H1 (cell line): Measurements from ENCODE around the gene MROH7. TPM values are rescaled to one million over a fixed set of nuclear protein-coding genes. Genes with fewer than 3 reads are reported as not detected.

Experiments
- CTCF ChIA-PET: fragments of 300-600 bp; sonication (Branson Sonifier 250); formaldehyde crosslinking; loops from one replicate; lab custom pipeline; 2021; ENCODE audit not compliant: partially characterized antibody; lab: Charles Lee
- POLR2A ChIA-PET: fragments of 300-600 bp; sonication (Branson Sonifier 250); formaldehyde crosslinking; loops from one replicate; lab custom pipeline; 2021; ENCODE audit warnings: inconsistent platforms; ENCODE audit not compliant: partially characterized antibody; lab: Charles Lee
- DNase-seq, 2 experiments: peaks; one replicate each; pipeline versions ENCODE4 v3.0.0 to v3.0.0-alpha.2; 2010 to 2022; ENCODE audit warnings: low spot score in 2 of 2, low read depth in 1 of 2, mixed read lengths in 1 of 2
- FAIRE-seq: peaks from 2 replicates; lab custom pipeline; 2011; peaks lifted over from hg19 to GRCh38; lab: Jason Lieb, UNC
- H2AFZ ChIP-seq: 2 replicates; pipeline ENCODE4 v1.8.1; 2012; ENCODE audit warnings: low read length, inconsistent platforms
- H2AK5ac ChIP-seq: 2 replicates; pipeline ENCODE4 v1.6.1; 2013; ENCODE audit warnings: low read depth, low read length
- H2BK120ac ChIP-seq: replicated peaks from 2 replicates; pipeline ENCODE3; 2013; ENCODE audit warnings: low read depth, low read length, inconsistent platforms
- H2BK12ac ChIP-seq: 2 replicates; pipeline ENCODE4 v1.6.1; 2013; ENCODE audit warnings: low read depth, low read length
- H2BK15ac ChIP-seq: 2 replicates; pipeline ENCODE4 v1.6.1; 2013; ENCODE audit warnings: low read length
- H2BK20ac ChIP-seq: 2 replicates; pipeline ENCODE4 v1.6.1; 2013; ENCODE audit warnings: low read length
- H2BK5ac ChIP-seq: 2 replicates; pipeline ENCODE4 v1.6.1; 2013; ENCODE audit warnings: low read depth, low read length
- H3K14ac ChIP-seq: 2 replicates; pipeline ENCODE4 v1.6.1; 2013; ENCODE audit warnings: inconsistent platforms; ENCODE audit not compliant: insufficient read length
- H3K18ac ChIP-seq: 2 replicates; pipeline ENCODE4 v1.6.1; 2013; ENCODE audit warnings: low read length; ENCODE audit errors: extremely low read depth
- H3K23ac ChIP-seq: 2 replicates; pipeline ENCODE4 v1.6.1; 2013; ENCODE audit warnings: inconsistent platforms; ENCODE audit not compliant: insufficient read length
- H3K23me2 ChIP-seq: 2 replicates; pipeline ENCODE4 v1.6.1; 2013; ENCODE audit warnings: low read depth, low read length
- H3K27ac ChIP-seq: 2 replicates; pipeline ENCODE4 v1.6.1; 2011; ENCODE audit warnings: low read depth, low read length, inconsistent platforms
- H3K27me3 ChIP-seq, 4 experiments: replicated peaks in 1 of 4; 1 replicate in 1 of 4; 2 replicates in 3 of 4; pipeline versions ENCODE4 v1.6.1 to v1.8.1; 2011 to 2013; ENCODE audit warnings: low read length in 3 of 4, mild to moderate bottlenecking in 3 of 4, inconsistent platforms in 2 of 4, mixed read lengths in 2 of 4, moderate library complexity in 1 of 4; ENCODE audit not compliant: control insufficient read depth in 3 of 4, insufficient read depth in 3 of 4; ENCODE audit errors: extremely low read depth in 1 of 4
- H3K36me3 ChIP-seq, 4 experiments: 2 replicates each; pipeline versions ENCODE4 v1.6.1 to v1.8.1; 2011 to 2013; ENCODE audit warnings: mild to moderate bottlenecking in 4 of 4, low read length in 3 of 4, moderate library complexity in 2 of 4, control low read depth in 1 of 4, inconsistent platforms in 1 of 4; ENCODE audit not compliant: insufficient read depth in 4 of 4, control insufficient read depth in 2 of 4
- H3K4ac ChIP-seq: replicated peaks from 2 replicates; pipeline ENCODE3; 2013; ENCODE audit warnings: low read length, low read depth, mixed read lengths, inconsistent platforms; ENCODE audit not compliant: insufficient read length
- H3K4me1 ChIP-seq, 4 experiments: replicated peaks in 1 of 4; 1 replicate in 1 of 4; 2 replicates in 3 of 4; pipeline versions ENCODE4 v1.6.1 to v1.8.1; 2011 to 2013; ENCODE audit warnings: low read length in 3 of 4, inconsistent platforms in 2 of 4, mixed read lengths in 1 of 4; ENCODE audit not compliant: insufficient read depth in 4 of 4, control insufficient read depth in 3 of 4
- H3K4me2 ChIP-seq, 2 experiments: 2 replicates each; pipeline versions ENCODE4 v1.6.1 to v1.8.1; 2011 to 2013; ENCODE audit warnings: low read depth in 2 of 2, low read length in 2 of 2, control low read depth in 1 of 2, inconsistent platforms in 1 of 2, mild to moderate bottlenecking in 1 of 2; ENCODE audit not compliant: insufficient read depth in 1 of 2
- H3K4me3 ChIP-seq, 4 experiments: fragments of 200-600, 300-600 bp in 1 of 4; sonication (generic), shearing (Covaris generic), sonication (Bioruptor Twin) in 1 of 4; 2 replicates each; pipeline versions ENCODE4 v1.5.1 to v1.8.1; 2011 to 2016; ENCODE audit warnings: low read length in 4 of 4, low read depth in 3 of 4, control low read depth in 2 of 4, inconsistent platforms in 2 of 4, mild to moderate bottlenecking in 2 of 4, mixed read lengths in 1 of 4, moderate library complexity in 1 of 4; ENCODE audit not compliant: insufficient read depth in 2 of 4; ENCODE audit errors: extremely low read depth in 1 of 4
- H3K56ac ChIP-seq: replicated peaks from 2 replicates; pipeline ENCODE3; 2013; ENCODE audit warnings: low read depth, mild to moderate bottlenecking, mixed read lengths, low read length, inconsistent platforms; ENCODE audit not compliant: insufficient read length
- H3K79me1 ChIP-seq: 2 replicates; pipeline ENCODE4 v1.6.1; 2013; ENCODE audit warnings: low read depth, low read length, control low read depth
- H3K79me2 ChIP-seq, 2 experiments: 2 replicates each; pipeline versions ENCODE4 v1.6.1 to v1.8.1; 2012 to 2013; ENCODE audit warnings: low read length in 2 of 2, mild to moderate bottlenecking in 2 of 2, inconsistent platforms in 1 of 2; ENCODE audit not compliant: insufficient read depth in 2 of 2, control insufficient read depth in 1 of 2
- H3K9ac ChIP-seq, 4 experiments: replicated peaks in 1 of 4; 1 replicate in 1 of 4; 2 replicates in 3 of 4; pipeline versions ENCODE4 v1.6.1 to v1.8.1; 2011 to 2013; ENCODE audit warnings: low read depth in 3 of 4, low read length in 3 of 4, control low read depth in 2 of 4, mild to moderate bottlenecking in 2 of 4, moderate library complexity in 2 of 4, inconsistent platforms in 1 of 4; ENCODE audit errors: extremely low read depth in 1 of 4
- H3K9me3 ChIP-seq, 2 experiments: 2 replicates each; pipeline versions ENCODE4 v1.6.1 to v1.8.1; 2012 to 2013; ENCODE audit warnings: mild to moderate bottlenecking in 2 of 2, moderate library complexity in 2 of 2, control low read depth in 1 of 2, inconsistent platforms in 1 of 2, low read depth in 1 of 2, low read length in 1 of 2, mixed read lengths in 1 of 2; ENCODE audit not compliant: insufficient read depth in 2 of 2
- H4K20me1 ChIP-seq, 2 experiments: replicated peaks in 1 of 2; 2 replicates each; pipeline versions ENCODE3 to v1.8.1; 2011 to 2013; ENCODE audit warnings: inconsistent platforms in 2 of 2, low read length in 2 of 2, mild to moderate bottlenecking in 1 of 2; ENCODE audit not compliant: insufficient read depth in 2 of 2, control insufficient read depth in 1 of 2
- H4K5ac ChIP-seq: 2 replicates; pipeline ENCODE4 v1.6.1; 2013; ENCODE audit warnings: low read length, low read depth, mixed read lengths, inconsistent platforms; ENCODE audit not compliant: insufficient read length
- H4K8ac ChIP-seq: 2 replicates; pipeline ENCODE4 v1.8.0; 2013; ENCODE audit warnings: mild to moderate bottlenecking, moderate library complexity, low read length, inconsistent platforms; ENCODE audit not compliant: insufficient read depth; ENCODE audit errors: extremely low read depth
- H4K91ac ChIP-seq: replicated peaks from 2 replicates; pipeline ENCODE3; 2013; ENCODE audit warnings: low read length, mixed read lengths, inconsistent platforms; ENCODE audit not compliant: insufficient read length
- CTBP2 ChIP-seq: IDR thresholded peaks from 2 replicates; pipeline ENCODE4 v1.7.0; 2011; ENCODE audit warnings: borderline replicate concordance, mild to moderate bottlenecking, moderate library complexity, mixed read lengths, low read length; ENCODE audit not compliant: insufficient read depth, insufficient read length
- KDM1A ChIP-seq: fragments of 200-600, 300-600 bp; sonication (generic); IDR thresholded peaks from 2 replicates; pipeline ENCODE4 v1.7.1; 2016; ENCODE audit warnings: mild to moderate bottlenecking, low read length, borderline replicate concordance
- NANOG ChIP-seq: IDR thresholded peaks from 2 replicates; pipeline ENCODE4 v1.6.1; 2011; ENCODE audit warnings: low read length, low read depth, mild to moderate bottlenecking, inconsistent platforms; ENCODE audit not compliant: insufficient read depth, poor library complexity, severe bottlenecking
- RFX5 ChIP-seq: IDR thresholded peaks from 2 replicates; pipeline ENCODE4 v1.6.1; 2011; ENCODE audit warnings: low read depth, low read length, improper control_type of control experiment, borderline replicate concordance
- SP2 ChIP-seq: IDR thresholded peaks from 2 replicates; pipeline ENCODE4 v1.6.1; 2012; ENCODE audit warnings: mild to moderate bottlenecking, low read length, inconsistent platforms
- SP4 ChIP-seq: IDR thresholded peaks from 2 replicates; pipeline ENCODE4 v1.6.1; 2012; ENCODE audit warnings: low read length, inconsistent platforms
- SRF ChIP-seq: IDR thresholded peaks from 2 replicates; pipeline ENCODE4 v1.6.1; 2011; ENCODE audit warnings: mild to moderate bottlenecking, low read depth, low read length, moderate library complexity
- WGBS, 2 experiments: shearing (Covaris generic) in 1 of 2; methylation state at CpG; one replicate each; pipeline versions ENCODE4 v1.1.6 to v1.1.7; 2013 to 2015; ENCODE audit warnings: low lambda C conversion rate in 2 of 2, mixed read lengths in 2 of 2, inconsistent platforms in 1 of 2, low coverage in 1 of 2, missing lambda C conversion rate in 1 of 2; ENCODE audit not compliant: insufficient replicate concordance in 2 of 2, insufficient coverage in 1 of 2, insufficient read length in 1 of 2; ENCODE audit errors: extremely low coverage in 1 of 2, missing lambda C conversion rate in 1 of 2; 5-methylcytosine and 5-hydroxymethylcytosine counted together
- polyA plus RNA-seq, 7 experiments: library from polyadenylated mRNA; depleted of rRNA in 3 of 7; stranded (reverse) in 5 of 7; unstranded in 2 of 7; fragments of >200 nt in 5 of 7; fragments of 200-250 nt in 2 of 7; gene quantifications; 1 replicate in 5 of 7; 2 replicates in 1 of 7; 4 replicates in 1 of 7; pipeline versions ENCODE4 v1.2.1 to v1.2.3, GENCODE V29; 2011 to 2013; ENCODE audit warnings: missing spikeins in 2 of 7, mixed read lengths in 2 of 7
- total RNA-seq: library from RNA; stranded (reverse); fragmentation: NEBNext Ultra II Directional; extraction: Animal tissue kit (Norgen Biotek cat#: 25700); gene quantifications from 2 replicates; pipeline ENCODE4 v1.2.1, GENCODE V29; 2021

The MROH7 gene
- total and polyA plus RNA-seq, 2 of the 8 experiments (the other 6 are each of a cell fraction or from before 2014, with no cell fraction given), result 0.07 to 0.20 TPM

GRCh38 chr1:54653036-54653435 is 11.4 kb downstream of the MROH7 start:
- no peak overlapping the region for H2AK5ac ChIP-seq
- FAIRE-seq (no peak), DNase-seq (no peak)
- H3K4me1 ChIP-seq, result 0 out of 7 replicates have a peak, but pooled peaks cover 0 to 2% (median 0%) of the 10 kb centered on the region in 4 experiments
- no peak overlapping the region for H3K14ac ChIP-seq
- no peak overlapping the region for H4K5ac ChIP-seq
- no peak overlapping the region for H3K56ac ChIP-seq
- no peak overlapping the region for H4K91ac ChIP-seq
- no peak for TF ChIP-seq KDM1A
- no peak for TF ChIP-seq SP4
- TF ChIP-seq CTBP2, result no peak
- no peak for TF ChIP-seq RFX5
- TF ChIP-seq SRF, result no peak
- no peak for TF ChIP-seq NANOG
- no peak for TF ChIP-seq SP2
- no peak overlapping the region for H3K9ac ChIP-seq
- H2BK12ac ChIP-seq, result no peak overlapping the region
- no peaks in the 10 kb centered on the region for H3K9me3 ChIP-seq
- no peak overlapping the region for H4K8ac ChIP-seq
- no peak overlapping the region for H3K4ac ChIP-seq
- no peaks in the 10 kb centered on the region for H3K36me3 ChIP-seq
- WGBS, 2 experiments, result 87% methylated on average over 4 of the region's 4 CpGs; no CpG with 5 or more reads in 1 of the 2 experiments
- ChIA-PET POLR2A (no interaction called here), CTCF (no interaction called here)
- H3K27ac ChIP-seq, result no peak overlapping the region
- no peak overlapping the region for H2BK20ac ChIP-seq
- no peaks in the 10 kb centered on the region for H4K20me1 ChIP-seq
- H2BK120ac ChIP-seq, result no peak overlapping the region
- no peaks in the 10 kb centered on the region for H3K79me2 ChIP-seq
- no peak overlapping the region for H2BK15ac ChIP-seq
- H3K23me2 ChIP-seq, result no peaks in the 10 kb centered on the region
- H3K4me3 ChIP-seq, result no peak overlapping the region
- H3K18ac ChIP-seq, result no peak overlapping the region
- H3K23ac ChIP-seq, result no peak overlapping the region
- H3K79me1 ChIP-seq, result no peaks in the 10 kb centered on the region
- H2BK5ac ChIP-seq, result no peak overlapping the region
- H2AFZ ChIP-seq, result no peak overlapping the region
- H3K4me2 ChIP-seq, result no peak overlapping the region
- H3K27me3 ChIP-seq, result peaks cover 0 to 3% (median 0%) of the 10 kb centered on the region in 4 experiments; a peak in 3 of 7 replicates
